ENCODE data around the gene CDH11. TPM values are rescaled to one million over a fixed set of nuclear protein-coding genes. Genes with fewer than 3 reads are reported as not detected.

The CDH11 gene
- total RNA-seq, 1 donor from 2014 or later, result 45.2 TPM

- H3K4me3 ChIP-seq, result no peak overlapping the region
- TF ChIP-seq POLR2A (IDR thresholded peaks at IDR 0.05) (no peak), POLR2AphosphoS5 (IDR thresholded peaks at IDR 0.05; ENCODE audit: insufficient read depth in 1 of 2, low read depth in 1 of 2) (no peak), CTCF (IDR thresholded peaks at IDR 0.05) (no peak)
- no peak overlapping the region for H3K27ac ChIP-seq
- no peaks in the 10 kb centered on the region for H3K4me1 ChIP-seq
- H3K9me3 ChIP-seq, result no peaks in the 10 kb centered on the region
- intact Hi-C loops (cut with DNase I), result no loop called here
- no peaks in the 10 kb centered on the region for H3K27me3 ChIP-seq
- no peaks in the 10 kb centered on the region for H3K36me3 ChIP-seq
- DNase-seq (ENCODE audit: extremely low spot score in 2 of 2), result no peak
Measured at GRCh38 chr16:65095090-65095728, 26.7 kb downstream of the CDH11 start.

GRCh38 chr16:65094009-65094408 is 27.9 kb downstream of the CDH11 start:
- Histone ChIP-seq H3K27ac (no peak overlapping the region), H3K4me3 (no peak overlapping the region), H3K9me3 (no peaks in the 10 kb centered on the region), H3K4me1 (no peaks in the 10 kb centered on the region), H3K36me3 (no peaks in the 10 kb centered on the region), H3K27me3 (no peaks in the 10 kb centered on the region)
- no peak for TF ChIP-seq POLR2A (IDR thresholded peaks at IDR 0.05)
- no peak for TF ChIP-seq CTCF (IDR thresholded peaks at IDR 0.05)
- no peak for TF ChIP-seq POLR2AphosphoS5 (IDR thresholded peaks at IDR 0.05; ENCODE audit: insufficient read depth in 1 of 2, low read depth in 1 of 2)
- DNase-seq (ENCODE audit: extremely low spot score in 2 of 2), result no peak
- intact Hi-C loops (cut with DNase I), result no loop called here

GRCh38 chr16:65083164-65083857 is 38.6 kb downstream of the CDH11 start:
- no peak for DNase-seq (ENCODE audit: extremely low spot score in 2 of 2)
- intact Hi-C loops (cut with DNase I), result no loop called here
- no peaks in the 10 kb centered on the region for H3K36me3 ChIP-seq
- H3K9me3 ChIP-seq, result no peaks in the 10 kb centered on the region
- TF ChIP-seq POLR2A (IDR thresholded peaks at IDR 0.05) (no peak), POLR2AphosphoS5 (IDR thresholded peaks at IDR 0.05; ENCODE audit: insufficient read depth in 1 of 2, low read depth in 1 of 2) (no peak), CTCF (IDR thresholded peaks at IDR 0.05) (no peak)
- H3K27me3 ChIP-seq, result no peaks in the 10 kb centered on the region
- no peak overlapping the region for H3K4me3 ChIP-seq
- H3K4me1 ChIP-seq, result no peaks in the 10 kb centered on the region
- H3K27ac ChIP-seq, result no peak overlapping the region

- Histone ChIP-seq H3K36me3 (no peaks in the 10 kb centered on the region), H3K4me1 (no peaks in the 10 kb centered on the region), H3K9me3 (no peaks in the 10 kb centered on the region), H3K27me3 (no peaks in the 10 kb centered on the region), H3K4me3 (no peak overlapping the region), H3K27ac (no peak overlapping the region)
- intact Hi-C loops (cut with DNase I), result no loop called here
- no peak for DNase-seq (ENCODE audit: extremely low spot score in 2 of 2)
- TF ChIP-seq CTCF (IDR thresholded peaks at IDR 0.05), result no peak
- no peak for TF ChIP-seq POLR2A (IDR thresholded peaks at IDR 0.05)
Measured at GRCh38 chr16:65079549-65079948, 42.3 kb downstream of the CDH11 start.

GRCh38 chr16:65077181-65077580 is 44.7 kb downstream of the CDH11 start:
- Histone ChIP-seq H3K27me3 (no peaks in the 10 kb centered on the region), H3K27ac (no peak overlapping the region), H3K36me3 (no peaks in the 10 kb centered on the region), H3K4me1 (peaks cover 4% of the 10 kb centered on the region), H3K4me3 (no peak overlapping the region), H3K9me3 (no peaks in the 10 kb centered on the region)
- intact Hi-C loops (cut with DNase I), result no loop called here
- no peak for DNase-seq (ENCODE audit: extremely low spot score in 2 of 2)
- TF ChIP-seq POLR2A (IDR thresholded peaks at IDR 0.05) (no peak), CTCF (IDR thresholded peaks at IDR 0.05) (no peak), POLR2AphosphoS5 (IDR thresholded peaks at IDR 0.05; ENCODE audit: insufficient read depth in 1 of 2, low read depth in 1 of 2) (no peak)

Data from vagina (tissue), 2 donors.